HepG2 (cell line): ENCODE measurements around the gene IRF3. TPM values are rescaled to one million over a fixed set of nuclear protein-coding genes. Genes with fewer than 3 reads are reported as not detected.

Experiments
- FOSL1 ChIP-seq: sonication (generic); formaldehyde crosslinking; IDR thresholded peaks from 2 replicates; pipeline ENCODE4 v1.9.0; 2021; ENCODE audit warnings: missing genetic modification reagents, borderline replicate concordance
- MIER2 ChIP-seq: IDR thresholded peaks from 2 replicates; pipeline ENCODE4 v1.6.1; 2016; ENCODE audit warnings: missing biosample characterization, missing genetic modification reagents
- NAIF1 ChIP-seq: sonication (generic); formaldehyde crosslinking; IDR thresholded peaks from 2 replicates; pipeline ENCODE4 v1.5.0; 2020; ENCODE audit warnings: mild to moderate bottlenecking, missing genetic modification reagents, borderline replicate concordance
- NR2F2 ChIP-seq: IDR thresholded peaks from 2 replicates; pipeline ENCODE4 v1.6.1; 2012; ENCODE audit warnings: low read depth, inconsistent platforms, borderline replicate concordance
- RFX5 ChIP-seq: IDR thresholded peaks from 2 replicates; pipeline ENCODE4 v1.6.1; 2011; ENCODE audit warnings: low read depth, low read length, improper control_type of control experiment
- SAFB2 ChIP-seq: sonication (generic); formaldehyde crosslinking; IDR thresholded peaks from 2 replicates; pipeline ENCODE4 v1.5.1; 2020; ENCODE audit warnings: missing genetic modification reagents, low read depth, mild to moderate bottlenecking, borderline replicate concordance
- ZNF17 ChIP-seq: sonication (generic); formaldehyde crosslinking; IDR thresholded peaks from 2 replicates; pipeline ENCODE4 v1.5.0; 2020; ENCODE audit warnings: mild to moderate bottlenecking, missing genetic modification reagents
- ZNF235 ChIP-seq: sonication (generic); formaldehyde crosslinking; IDR thresholded peaks from 2 replicates; pipeline ENCODE4 v1.8.1; 2023; ENCODE audit warnings: mild to moderate bottlenecking, missing genetic modification reagents, borderline replicate concordance
- ZNF263 ChIP-seq: sonication (generic); formaldehyde crosslinking; IDR thresholded peaks from 2 replicates; pipeline ENCODE4 v1.4.0; 2020; ENCODE audit warnings: missing genetic modification reagents
- ZNF629 ChIP-seq: sonication (generic); formaldehyde crosslinking; conservative IDR thresholded peaks from 2 replicates; pipeline ENCODE4 v1.5.0; 2020; ENCODE audit warnings: missing genetic modification reagents
- ZSCAN22 ChIP-seq: sonication (generic); formaldehyde crosslinking; IDR thresholded peaks from 2 replicates; pipeline ENCODE4 v1.4.0; 2020; ENCODE audit warnings: mild to moderate bottlenecking, missing genetic modification reagents
- polyA plus RNA-seq, 8 experiments: library from polyadenylated mRNA; depleted of rRNA in 3 of 8; stranded (reverse) in 7 of 8; unstranded in 1 of 8; fragments of >200 nt; fragmentation: Illumina TruSeq in 4 of 8; extraction: Trizol in 4 of 8; gene quantifications; 2 replicates each; pipeline versions ENCODE4 v1.2.1 to v1.2.3, GENCODE V29; 2011 to 2016; ENCODE audit warnings: low read depth in 4 of 8, missing spikeins in 1 of 8, mixed read lengths in 1 of 8; ENCODE audit not compliant: insufficient read depth in 1 of 8
- total RNA-seq, 5 experiments: library from RNA; depleted of rRNA; stranded (reverse); fragments of >200 nt; fragmentation: Illumina TruSeq; extraction: Trizol; gene quantifications; 2 replicates each; pipeline ENCODE4 v1.2.3, GENCODE V29; 2016; ENCODE audit warnings: low read depth in 1 of 5
- TF ChIP-seq, protein P1 (sequence below): sonication (generic); formaldehyde crosslinking; IDR thresholded peaks from 2 replicates; pipeline ENCODE4 v1.5.0; 2020; ENCODE audit warnings: mild to moderate bottlenecking, missing genetic modification reagents
- TF ChIP-seq, protein P2 (sequence below): sonication (generic); formaldehyde crosslinking; IDR thresholded peaks from 2 replicates; pipeline ENCODE4 v1.5.1; 2020; ENCODE audit warnings: mild to moderate bottlenecking, missing genetic modification reagents, borderline replicate concordance
- TF ChIP-seq, protein P3 (sequence below): sonication (generic); formaldehyde crosslinking; IDR thresholded peaks from 2 replicates; pipeline ENCODE4 v1.4.0; 2020; ENCODE audit warnings: mild to moderate bottlenecking, missing genetic modification reagents
- TF ChIP-seq, protein P4 (sequence below): sonication (generic); formaldehyde crosslinking; conservative IDR thresholded peaks from 2 replicates; pipeline ENCODE4 v1.5.0; 2020; ENCODE audit warnings: missing genetic modification reagents
- TF ChIP-seq, protein P5 (sequence below): sonication (generic); formaldehyde crosslinking; IDR thresholded peaks from 2 replicates; pipeline ENCODE4 v1.4.0; 2020; ENCODE audit warnings: mild to moderate bottlenecking, missing genetic modification reagents

The IRF3 gene
- total and polyA plus RNA-seq, 2 of the 13 experiments (the other 11 are each of a cell fraction or from before 2014, with no cell fraction given): 61.9 to 65.5 TPM

DNA sequence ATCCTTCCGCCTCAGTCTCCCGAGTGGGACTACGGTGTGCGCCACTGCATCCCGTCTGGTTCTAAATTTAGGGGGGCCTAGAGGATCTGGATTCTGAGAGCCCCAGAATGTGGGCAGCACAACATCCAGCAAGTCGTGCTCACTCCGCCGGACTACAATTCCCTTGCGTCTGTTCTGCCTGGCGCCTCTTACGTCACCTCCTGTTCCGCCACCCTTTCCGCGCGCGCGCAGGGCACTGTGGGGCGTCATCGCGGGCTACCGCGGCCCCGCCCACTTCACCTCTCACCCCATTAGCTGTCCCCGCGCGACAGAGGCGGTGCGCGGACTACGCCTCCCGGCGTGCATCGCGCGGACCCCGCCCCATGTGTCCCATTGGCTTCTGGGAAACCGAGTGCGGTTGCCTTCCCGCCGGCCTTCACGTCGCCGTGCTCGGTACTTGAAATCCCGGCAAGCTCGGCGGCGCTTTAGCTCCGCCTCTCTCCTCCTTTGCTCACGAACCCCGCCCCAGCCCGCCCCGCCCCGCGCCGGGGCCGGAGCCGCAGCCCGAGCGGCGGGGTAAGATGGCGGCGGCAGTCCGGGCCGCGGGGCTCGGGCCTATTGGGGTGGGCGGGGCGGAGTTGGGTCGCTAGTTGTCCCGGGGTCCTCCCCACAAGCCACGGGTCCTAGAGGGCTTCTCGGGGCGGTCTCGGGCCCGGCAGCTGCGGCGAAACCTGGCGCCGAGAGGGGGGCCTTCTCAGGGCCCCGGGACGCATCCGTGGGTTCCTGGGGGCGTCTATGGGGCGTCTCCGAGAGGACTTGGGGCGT lies 23.8 kb downstream of the IRF3 start, which contains the start of gene SCAF1 (continued):
- TF ChIP-seq, protein P1, sequence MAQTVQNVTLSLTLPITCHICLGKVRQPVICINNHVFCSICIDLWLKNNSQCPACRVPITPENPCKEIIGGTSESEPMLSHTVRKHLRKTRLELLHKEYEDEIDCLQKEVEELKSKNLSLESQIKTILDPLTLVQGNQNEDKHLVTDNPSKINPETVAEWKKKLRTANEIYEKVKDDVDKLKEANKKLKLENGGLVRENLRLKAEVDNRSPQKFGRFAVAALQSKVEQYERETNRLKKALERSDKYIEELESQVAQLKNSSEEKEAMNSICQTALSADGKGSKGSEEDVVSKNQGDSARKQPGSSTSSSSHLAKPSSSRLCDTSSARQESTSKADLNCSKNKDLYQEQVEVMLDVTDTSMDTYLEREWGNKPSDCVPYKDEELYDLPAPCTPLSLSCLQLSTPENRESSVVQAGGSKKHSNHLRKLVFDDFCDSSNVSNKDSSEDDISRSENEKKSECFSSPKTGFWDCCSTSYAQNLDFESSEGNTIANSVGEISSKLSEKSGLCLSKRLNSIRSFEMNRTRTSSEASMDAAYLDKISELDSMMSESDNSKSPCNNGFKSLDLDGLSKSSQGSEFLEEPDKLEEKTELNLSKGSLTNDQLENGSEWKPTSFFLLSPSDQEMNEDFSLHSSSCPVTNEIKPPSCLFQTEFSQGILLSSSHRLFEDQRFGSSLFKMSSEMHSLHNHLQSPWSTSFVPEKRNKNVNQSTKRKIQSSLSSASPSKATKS: no peak
- peak; percentile 68 for TF ChIP-seq RFX5
- no peak for TF ChIP-seq ZNF263 (CRISPR knock-in tag)
- TF ChIP-seq SAFB2 (CRISPR knock-in tag): no peak
- TF ChIP-seq, protein P2, sequence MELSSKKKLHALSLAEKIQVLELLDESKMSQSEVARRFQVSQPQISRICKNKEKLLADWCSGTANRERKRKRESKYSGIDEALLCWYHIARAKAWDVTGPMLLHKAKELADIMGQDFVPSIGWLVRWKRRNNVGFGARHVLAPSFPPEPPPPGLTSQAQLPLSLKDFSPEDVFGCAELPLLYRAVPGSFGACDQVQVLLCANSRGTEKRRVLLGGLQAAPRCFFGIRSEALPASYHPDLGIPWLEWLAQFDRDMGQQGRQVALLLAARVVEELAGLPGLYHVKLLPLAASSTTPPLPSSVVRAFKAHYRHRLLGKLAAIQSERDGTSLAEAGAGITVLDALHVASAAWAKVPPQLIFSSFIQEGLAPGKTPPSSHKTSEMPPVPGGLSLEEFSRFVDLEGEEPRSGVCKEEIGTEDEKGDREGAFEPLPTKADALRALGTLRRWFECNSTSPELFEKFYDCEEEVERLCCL: no peak
- TF ChIP-seq ZNF17 (CRISPR knock-in tag): no peak
- TF ChIP-seq ZNF235 (CRISPR knock-in tag): no peak; the same call in 1 of the 2 replicates
- TF ChIP-seq NAIF1 (CRISPR knock-in tag): no peak
- no peak for TF ChIP-seq ZNF629 (CRISPR knock-in tag)
- TF ChIP-seq ZSCAN22 (CRISPR knock-in tag): no peak
- TF ChIP-seq NR2F2: no peak
- TF ChIP-seq MIER2 (CRISPR knock-in tag): 0 out of 2 replicates have a peak, but pooled peaks have one; percentile 26
- TF ChIP-seq, protein P3, sequence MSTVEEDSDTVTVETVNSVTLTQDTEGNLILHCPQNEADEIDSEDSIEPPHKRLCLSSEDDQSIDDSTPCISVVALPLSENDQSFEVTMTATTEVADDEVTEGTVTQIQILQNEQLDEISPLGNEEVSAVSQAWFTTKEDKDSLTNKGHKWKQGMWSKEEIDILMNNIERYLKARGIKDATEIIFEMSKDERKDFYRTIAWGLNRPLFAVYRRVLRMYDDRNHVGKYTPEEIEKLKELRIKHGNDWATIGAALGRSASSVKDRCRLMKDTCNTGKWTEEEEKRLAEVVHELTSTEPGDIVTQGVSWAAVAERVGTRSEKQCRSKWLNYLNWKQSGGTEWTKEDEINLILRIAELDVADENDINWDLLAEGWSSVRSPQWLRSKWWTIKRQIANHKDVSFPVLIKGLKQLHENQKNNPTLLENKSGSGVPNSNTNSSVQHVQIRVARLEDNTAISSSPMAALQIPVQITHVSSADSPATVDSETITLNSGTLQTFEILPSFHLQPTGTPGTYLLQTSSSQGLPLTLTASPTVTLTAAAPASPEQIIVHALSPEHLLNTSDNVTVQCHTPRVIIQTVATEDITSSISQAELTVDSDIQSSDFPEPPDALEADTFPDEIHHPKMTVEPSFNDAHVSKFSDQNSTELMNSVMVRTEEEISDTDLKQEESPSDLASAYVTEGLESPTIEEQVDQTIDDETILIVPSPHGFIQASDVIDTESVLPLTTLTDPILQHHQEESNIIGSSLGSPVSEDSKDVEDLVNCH (CRISPR knock-in tag): no peak
- TF ChIP-seq, protein P4, sequence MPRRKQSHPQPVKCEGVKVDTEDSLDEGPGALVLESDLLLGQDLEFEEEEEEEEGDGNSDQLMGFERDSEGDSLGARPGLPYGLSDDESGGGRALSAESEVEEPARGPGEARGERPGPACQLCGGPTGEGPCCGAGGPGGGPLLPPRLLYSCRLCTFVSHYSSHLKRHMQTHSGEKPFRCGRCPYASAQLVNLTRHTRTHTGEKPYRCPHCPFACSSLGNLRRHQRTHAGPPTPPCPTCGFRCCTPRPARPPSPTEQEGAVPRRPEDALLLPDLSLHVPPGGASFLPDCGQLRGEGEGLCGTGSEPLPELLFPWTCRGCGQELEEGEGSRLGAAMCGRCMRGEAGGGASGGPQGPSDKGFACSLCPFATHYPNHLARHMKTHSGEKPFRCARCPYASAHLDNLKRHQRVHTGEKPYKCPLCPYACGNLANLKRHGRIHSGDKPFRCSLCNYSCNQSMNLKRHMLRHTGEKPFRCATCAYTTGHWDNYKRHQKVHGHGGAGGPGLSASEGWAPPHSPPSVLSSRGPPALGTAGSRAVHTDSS (CRISPR knock-in tag): no peak
- TF ChIP-seq, protein P5, sequence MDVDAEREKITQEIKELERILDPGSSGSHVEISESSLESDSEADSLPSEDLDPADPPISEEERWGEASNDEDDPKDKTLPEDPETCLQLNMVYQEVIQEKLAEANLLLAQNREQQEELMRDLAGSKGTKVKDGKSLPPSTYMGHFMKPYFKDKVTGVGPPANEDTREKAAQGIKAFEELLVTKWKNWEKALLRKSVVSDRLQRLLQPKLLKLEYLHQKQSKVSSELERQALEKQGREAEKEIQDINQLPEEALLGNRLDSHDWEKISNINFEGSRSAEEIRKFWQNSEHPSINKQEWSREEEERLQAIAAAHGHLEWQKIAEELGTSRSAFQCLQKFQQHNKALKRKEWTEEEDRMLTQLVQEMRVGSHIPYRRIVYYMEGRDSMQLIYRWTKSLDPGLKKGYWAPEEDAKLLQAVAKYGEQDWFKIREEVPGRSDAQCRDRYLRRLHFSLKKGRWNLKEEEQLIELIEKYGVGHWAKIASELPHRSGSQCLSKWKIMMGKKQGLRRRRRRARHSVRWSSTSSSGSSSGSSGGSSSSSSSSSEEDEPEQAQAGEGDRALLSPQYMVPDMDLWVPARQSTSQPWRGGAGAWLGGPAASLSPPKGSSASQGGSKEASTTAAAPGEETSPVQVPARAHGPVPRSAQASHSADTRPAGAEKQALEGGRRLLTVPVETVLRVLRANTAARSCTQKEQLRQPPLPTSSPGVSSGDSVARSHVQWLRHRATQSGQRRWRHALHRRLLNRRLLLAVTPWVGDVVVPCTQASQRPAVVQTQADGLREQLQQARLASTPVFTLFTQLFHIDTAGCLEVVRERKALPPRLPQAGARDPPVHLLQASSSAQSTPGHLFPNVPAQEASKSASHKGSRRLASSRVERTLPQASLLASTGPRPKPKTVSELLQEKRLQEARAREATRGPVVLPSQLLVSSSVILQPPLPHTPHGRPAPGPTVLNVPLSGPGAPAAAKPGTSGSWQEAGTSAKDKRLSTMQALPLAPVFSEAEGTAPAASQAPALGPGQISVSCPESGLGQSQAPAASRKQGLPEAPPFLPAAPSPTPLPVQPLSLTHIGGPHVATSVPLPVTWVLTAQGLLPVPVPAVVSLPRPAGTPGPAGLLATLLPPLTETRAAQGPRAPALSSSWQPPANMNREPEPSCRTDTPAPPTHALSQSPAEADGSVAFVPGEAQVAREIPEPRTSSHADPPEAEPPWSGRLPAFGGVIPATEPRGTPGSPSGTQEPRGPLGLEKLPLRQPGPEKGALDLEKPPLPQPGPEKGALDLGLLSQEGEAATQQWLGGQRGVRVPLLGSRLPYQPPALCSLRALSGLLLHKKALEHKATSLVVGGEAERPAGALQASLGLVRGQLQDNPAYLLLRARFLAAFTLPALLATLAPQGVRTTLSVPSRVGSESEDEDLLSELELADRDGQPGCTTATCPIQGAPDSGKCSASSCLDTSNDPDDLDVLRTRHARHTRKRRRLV: peak; percentile 65; the same call in 1 of the 2 replicates
- no peak for TF ChIP-seq FOSL1 (CRISPR knock-in tag)
